Astrocyte (in vitro differentiated cells and primary cell): ENCODE data around the gene PATJ. TPM values are rescaled to one million over a fixed set of nuclear protein-coding genes. Genes with fewer than 3 reads are reported as not detected.

Source experiments
- DNase-seq: peaks from one replicate; pipeline ENCODE4 v3.0.0-alpha.2; 2010; ENCODE audit warnings: low read depth
- FAIRE-seq: peaks from 2 replicates; lab custom pipeline; 2011; peaks lifted over from hg19 to GRCh38; lab: Jason Lieb, UNC
- H2AFZ ChIP-seq: 2 replicates; pipeline ENCODE4 v1.6.0; 2012; ENCODE audit warnings: low read depth, low read length, inconsistent platforms
- H3K27ac ChIP-seq: 2 replicates; pipeline ENCODE4 v1.5.1; 2011; ENCODE audit warnings: low read depth, low read length, inconsistent platforms
- H3K27me3 ChIP-seq: 2 replicates; pipeline ENCODE4 v1.6.0; 2011; ENCODE audit warnings: low read length, inconsistent platforms; ENCODE audit not compliant: insufficient read depth
- H3K36me3 ChIP-seq: 2 replicates; pipeline ENCODE4 v1.5.1; 2011; ENCODE audit warnings: low read length, inconsistent platforms; ENCODE audit not compliant: insufficient read depth
- H3K4me1 ChIP-seq: 2 replicates; pipeline ENCODE4 v1.5.1; 2011; ENCODE audit warnings: low read length, inconsistent platforms; ENCODE audit not compliant: insufficient read depth
- H3K4me2 ChIP-seq: 2 replicates; pipeline ENCODE4 v1.6.0; 2012; ENCODE audit warnings: low read length, inconsistent platforms
- H3K4me3 ChIP-seq: 2 replicates; pipeline ENCODE4 v1.5.1; 2011; ENCODE audit warnings: low read depth, mild to moderate bottlenecking, low read length, inconsistent platforms; ENCODE audit not compliant: insufficient read depth
- H3K79me2 ChIP-seq: 2 replicates; pipeline ENCODE4 v1.6.0; 2012; ENCODE audit warnings: mild to moderate bottlenecking, low read length, inconsistent platforms; ENCODE audit not compliant: insufficient read depth
- H3K9ac ChIP-seq: 2 replicates; pipeline ENCODE4 v1.6.0; 2012; ENCODE audit warnings: mild to moderate bottlenecking, low read length, inconsistent platforms
- H3K9me3 ChIP-seq: 2 replicates; pipeline ENCODE4 v1.5.1; 2012; ENCODE audit warnings: low read depth, mild to moderate bottlenecking, low read length, inconsistent platforms; ENCODE audit not compliant: insufficient read depth
- H4K20me1 ChIP-seq: 2 replicates; pipeline ENCODE4 v1.6.0; 2012; ENCODE audit warnings: low read length, inconsistent platforms; ENCODE audit not compliant: insufficient read depth
- H3K27ac Mint-ChIP-seq: one replicate; pipeline ENCODE4 v1.8.0; 2021; ENCODE audit warnings: mild to moderate bottlenecking, mixed read lengths; ENCODE audit not compliant: unreplicated experiment
- H3K27me3 Mint-ChIP-seq: one replicate; pipeline ENCODE4 v1.8.0; 2021; ENCODE audit warnings: low read depth, mixed read lengths; ENCODE audit not compliant: unreplicated experiment
- H3K36me3 Mint-ChIP-seq: one replicate; pipeline ENCODE4 v1.8.0; 2021; ENCODE audit warnings: low read depth, mixed read lengths; ENCODE audit not compliant: unreplicated experiment
- H3K4me1 Mint-ChIP-seq: one replicate; pipeline ENCODE4 v1.8.0; 2021; ENCODE audit warnings: low read depth, mixed read lengths; ENCODE audit not compliant: unreplicated experiment
- H3K4me3 Mint-ChIP-seq: one replicate; pipeline ENCODE4 v1.8.0; 2021; ENCODE audit warnings: mild to moderate bottlenecking, moderate library complexity, mixed read lengths; ENCODE audit not compliant: unreplicated experiment
- H3K9me3 Mint-ChIP-seq: one replicate; pipeline ENCODE4 v1.8.0; 2021; ENCODE audit warnings: mild to moderate bottlenecking, mixed read lengths; ENCODE audit not compliant: unreplicated experiment
- EZH2 ChIP-seq: IDR thresholded peaks from 2 replicates; pipeline ENCODE4 v1.6.1; 2012; ENCODE audit warnings: mild to moderate bottlenecking, low read length, inconsistent platforms; ENCODE audit not compliant: insufficient read depth
- microRNA-seq: library from miRNA; unstranded; fragments of <30 nt; microRNA quantifications from one replicate; pipeline ENCODE4 v1.2.0, GENCODE V29; 2020
- total RNA-seq: library from RNA; stranded (reverse); gene quantifications from 2 replicates; pipeline ENCODE4 v1.2.1, GENCODE V29; 2021
- TF ChIP-seq, protein P1 (sequence below): IDR thresholded peaks from 2 replicates; pipeline ENCODE4 v1.5.1; 2011; ENCODE audit warnings: low read depth, mild to moderate bottlenecking, inconsistent platforms, low read length, moderate library complexity; ENCODE audit not compliant: insufficient read depth

PATJ gene
- total RNA-seq, 1 donor from 2014 or later = 11.0 TPM

- Histone ChIP-seq H2AFZ (no peak overlapping the region), H3K79me2 (no peaks in the 10 kb centered on the region), H3K9ac (no peak overlapping the region), H4K20me1 (no peaks in the 10 kb centered on the region), H3K4me3 (no peak overlapping the region), H3K27ac (no peak overlapping the region), H3K36me3 (no peaks in the 10 kb centered on the region), H3K27me3 (no peaks in the 10 kb centered on the region), H3K4me1 (no peaks in the 10 kb centered on the region), H3K4me2 (no peak overlapping the region), H3K9me3 (no peaks in the 10 kb centered on the region)
- no peaks in the 10 kb centered on the region for H3K27me3 Mint-ChIP-seq
- no peak for TF ChIP-seq EZH2
- TF ChIP-seq, protein P1, sequence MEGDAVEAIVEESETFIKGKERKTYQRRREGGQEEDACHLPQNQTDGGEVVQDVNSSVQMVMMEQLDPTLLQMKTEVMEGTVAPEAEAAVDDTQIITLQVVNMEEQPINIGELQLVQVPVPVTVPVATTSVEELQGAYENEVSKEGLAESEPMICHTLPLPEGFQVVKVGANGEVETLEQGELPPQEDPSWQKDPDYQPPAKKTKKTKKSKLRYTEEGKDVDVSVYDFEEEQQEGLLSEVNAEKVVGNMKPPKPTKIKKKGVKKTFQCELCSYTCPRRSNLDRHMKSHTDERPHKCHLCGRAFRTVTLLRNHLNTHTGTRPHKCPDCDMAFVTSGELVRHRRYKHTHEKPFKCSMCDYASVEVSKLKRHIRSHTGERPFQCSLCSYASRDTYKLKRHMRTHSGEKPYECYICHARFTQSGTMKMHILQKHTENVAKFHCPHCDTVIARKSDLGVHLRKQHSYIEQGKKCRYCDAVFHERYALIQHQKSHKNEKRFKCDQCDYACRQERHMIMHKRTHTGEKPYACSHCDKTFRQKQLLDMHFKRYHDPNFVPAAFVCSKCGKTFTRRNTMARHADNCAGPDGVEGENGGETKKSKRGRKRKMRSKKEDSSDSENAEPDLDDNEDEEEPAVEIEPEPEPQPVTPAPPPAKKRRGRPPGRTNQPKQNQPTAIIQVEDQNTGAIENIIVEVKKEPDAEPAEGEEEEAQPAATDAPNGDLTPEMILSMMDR = no peak
- H3K4me3 Mint-ChIP-seq = no peak overlapping the region
- peak overlapping the region; percentile 26 for H3K27ac Mint-ChIP-seq
- H3K4me1 Mint-ChIP-seq = peaks cover 8% of the 10 kb centered on the region
- H3K9me3 Mint-ChIP-seq = no peaks in the 10 kb centered on the region
- no peak for DNase-seq
- H3K36me3 Mint-ChIP-seq = no peaks in the 10 kb centered on the region
- FAIRE-seq = no peak
Measured at GRCh38 chr1:62224182-62224581, 481.9 kb downstream of the PATJ start.

GRCh38 chr1:62227496-62227895 lies 485.2 kb downstream of the PATJ start:
- Histone ChIP-seq H3K4me2 (no peak overlapping the region), H3K79me2 (no peaks in the 10 kb centered on the region), H3K9me3 (no peaks in the 10 kb centered on the region), H4K20me1 (no peaks in the 10 kb centered on the region), H3K36me3 (no peaks in the 10 kb centered on the region), H3K27me3 (no peaks in the 10 kb centered on the region), H3K9ac (no peak overlapping the region), H3K27ac (no peak overlapping the region), H3K4me1 (peaks cover 13% of the 10 kb centered on the region), H3K4me3 (no peak overlapping the region), H2AFZ (no peak overlapping the region)
- Mint-ChIP-seq H3K36me3 (no peaks in the 10 kb centered on the region), H3K9me3 (no peaks in the 10 kb centered on the region), H3K27me3 (no peaks in the 10 kb centered on the region), H3K4me1 (peaks cover 31% of the 10 kb centered on the region), H3K4me3 (no peak overlapping the region), H3K27ac (no peak overlapping the region)
- FAIRE-seq (no peak), DNase-seq (no peak)
- TF ChIP-seq EZH2 = no peak
- TF ChIP-seq, protein P1 = no peak

Small RNAs within 50 kb of the gene (microRNA-seq; reads per million reads assigned to microRNA genes)
- not detected for gene MIR3116-1
- gene MIR3116-2 = not detected

Other genes with a start within 250 kb of the PATJ start
- 33.3 and 35.7 TPM in 2 replicates for gene TM2D1, start 17.3 kb upstream of the PATJ start, total RNA-seq